ENCODE data around the gene ZNF423. TPM values are rescaled to one million over a fixed set of nuclear protein-coding genes. Genes with fewer than 3 reads are reported as not detected.

Gene ZNF423
- total RNA-seq, 2 experiments from 2014 or later, result not detected

DNA sequence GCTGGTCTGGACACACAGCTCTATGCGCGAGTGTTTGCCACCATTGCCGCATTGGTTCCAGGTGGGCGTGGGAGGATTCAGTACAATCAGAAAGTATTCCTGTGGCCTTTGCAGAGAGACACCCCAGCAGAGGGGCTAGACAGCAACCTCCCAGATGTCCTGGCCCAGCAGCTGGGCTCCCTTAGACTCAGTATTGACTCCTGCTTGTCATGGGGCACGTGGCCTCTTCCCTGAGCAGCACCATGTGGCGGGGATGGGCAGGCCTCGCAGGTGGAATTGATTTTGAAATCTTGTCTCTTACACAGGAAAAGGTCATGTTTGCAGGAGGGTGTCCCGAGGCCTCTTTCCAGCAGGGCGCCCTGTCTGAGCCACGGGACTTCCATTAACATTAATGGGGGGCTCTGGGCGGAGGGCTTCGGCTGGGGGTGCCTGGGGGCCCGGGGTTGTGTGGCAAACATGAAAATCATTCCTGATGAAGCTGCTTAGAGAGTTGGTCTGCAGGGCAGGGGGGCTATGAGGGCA is 385.9 kb downstream of the ZNF423 start:
- H3K27me3 Mint-ChIP-seq (ENCODE audit: low read depth), result peaks cover 4% of the 10 kb centered on the region
- DNase-seq (no peak), ATAC-seq (no peak)
- H3K4me3 Mint-ChIP-seq, result no peak overlapping the region
- no peak overlapping the region for H3K27ac Mint-ChIP-seq
- no peaks in the 10 kb centered on the region for H3K9me3 Mint-ChIP-seq (ENCODE audit: insufficient read depth)
- ChIA-PET CTCF (no interaction called here), POLR2A (no interaction called here)
- H3K36me3 Mint-ChIP-seq (ENCODE audit: low read depth), result no peaks in the 10 kb centered on the region
- H3K4me1 Mint-ChIP-seq (ENCODE audit: low read depth), result peaks cover 6% of the 10 kb centered on the region

DNA sequence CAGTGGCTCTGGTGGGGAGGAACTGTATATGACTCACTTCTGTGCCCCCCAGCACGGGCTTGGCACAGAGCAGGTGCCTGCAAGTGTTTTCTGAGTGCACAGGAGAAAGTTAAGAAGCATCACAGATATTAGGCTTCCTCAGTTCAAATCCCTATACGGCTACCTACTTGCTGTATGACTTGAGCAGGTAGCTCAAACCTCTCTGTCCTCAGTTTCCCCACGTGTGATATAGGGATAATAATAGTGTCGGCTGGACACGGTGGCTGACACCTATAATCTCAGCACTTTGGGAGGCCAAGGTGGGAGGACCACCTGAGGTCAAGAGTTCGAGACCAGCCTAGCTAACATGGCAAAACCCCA is 386.6 kb downstream of the ZNF423 start:
- ChIA-PET POLR2A (no interaction called here), CTCF (no interaction called here)
- ATAC-seq, result no peak
- Mint-ChIP-seq H3K27ac (no peak overlapping the region), H3K36me3 (ENCODE audit: low read depth) (no peaks in the 10 kb centered on the region), H3K4me1 (ENCODE audit: low read depth) (peaks cover 11% of the 10 kb centered on the region), H3K9me3 (ENCODE audit: insufficient read depth) (no peaks in the 10 kb centered on the region), H3K27me3 (ENCODE audit: low read depth) (peaks cover 4% of the 10 kb centered on the region), H3K4me3 (no peak overlapping the region)
- no peak for DNase-seq

DNA sequence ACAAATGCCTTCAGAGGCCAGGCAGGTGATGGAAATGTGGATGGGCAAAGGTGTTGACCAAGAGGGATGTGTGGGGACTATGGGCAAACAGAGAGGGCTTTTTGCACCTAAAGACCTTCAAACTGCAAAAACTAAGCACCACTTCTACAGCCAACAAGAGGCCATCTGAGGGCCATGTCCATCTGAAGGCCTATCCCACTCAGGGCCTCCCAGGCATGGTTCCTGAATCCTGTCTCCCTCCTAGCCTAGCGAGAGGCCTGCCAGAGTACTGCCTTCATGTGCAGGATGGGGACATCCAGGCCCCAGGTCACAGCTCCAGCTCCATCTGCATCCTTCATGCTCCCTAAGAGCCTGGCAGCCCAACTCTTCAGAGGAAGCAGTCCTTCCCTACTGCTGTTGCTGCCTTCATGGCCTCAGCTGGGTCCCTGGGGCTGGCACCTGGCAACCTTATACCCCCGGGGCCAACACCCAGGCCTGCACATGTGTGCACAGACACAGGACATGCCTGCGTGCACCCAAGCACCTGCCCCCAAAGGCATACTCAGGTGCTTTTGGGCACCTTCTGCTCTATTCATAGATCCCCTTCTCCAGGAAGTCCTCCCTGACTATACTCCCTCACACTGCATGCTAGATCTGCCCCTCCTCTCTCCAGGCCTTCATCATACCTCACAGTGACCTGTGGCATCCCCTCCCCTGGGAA is 387.2 kb downstream of the ZNF423 start:
- ChIA-PET CTCF (no interaction called here), POLR2A (no interaction called here)
- peaks cover 4% of the 10 kb centered on the region for H3K27me3 Mint-ChIP-seq (ENCODE audit: low read depth)
- H3K27ac Mint-ChIP-seq, result no peak overlapping the region
- no peak for ATAC-seq
- DNase-seq, result no peak
- no peaks in the 10 kb centered on the region for H3K36me3 Mint-ChIP-seq (ENCODE audit: low read depth)
- H3K4me3 Mint-ChIP-seq, result no peak overlapping the region
- peaks cover 16% of the 10 kb centered on the region for H3K4me1 Mint-ChIP-seq (ENCODE audit: low read depth)
- no peaks in the 10 kb centered on the region for H3K9me3 Mint-ChIP-seq (ENCODE audit: insufficient read depth)

DNA sequence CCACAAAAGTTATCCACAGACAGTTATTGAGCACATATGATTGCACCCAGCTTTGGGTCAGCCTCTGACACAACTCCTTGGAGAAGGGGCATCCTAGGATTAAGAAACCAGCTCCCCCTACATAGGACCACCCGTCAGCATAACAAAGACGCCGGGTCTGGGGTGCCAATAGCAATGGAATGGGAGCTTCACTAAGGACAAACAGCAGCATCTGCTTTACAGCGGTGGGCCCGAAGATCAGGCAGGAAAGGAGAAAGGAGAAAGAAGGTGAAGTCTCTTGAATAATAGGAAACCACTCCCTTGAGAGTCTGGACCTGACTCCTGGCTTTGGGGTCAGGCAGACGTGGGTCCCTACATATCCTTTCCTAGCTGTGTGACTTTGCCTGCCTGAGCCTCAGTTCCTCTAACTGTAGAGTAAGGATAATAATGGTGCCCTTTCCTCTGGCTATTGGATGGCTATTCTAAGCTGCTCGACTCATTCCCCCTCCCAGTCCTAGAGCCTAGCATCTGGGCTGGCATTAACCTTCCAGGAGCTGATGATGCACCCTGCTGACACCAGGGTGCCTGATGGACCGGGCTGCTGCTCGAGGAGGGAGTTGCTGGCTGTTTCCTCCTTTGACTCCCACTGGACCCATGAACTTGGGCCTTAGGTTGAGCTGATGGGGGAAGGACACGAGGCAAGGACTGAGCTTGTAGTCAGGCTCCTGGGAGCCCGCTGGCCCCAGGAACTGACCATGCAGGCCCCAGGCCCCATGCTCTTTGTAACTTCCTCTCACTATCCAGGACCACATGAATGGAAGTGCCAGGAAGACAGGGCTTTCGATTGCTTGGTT is 388.2 kb downstream of the ZNF423 start:
- CTCF ChIA-PET, result no interaction called here
- no peak overlapping the region for H3K27ac Mint-ChIP-seq
- DNase-seq, result no peak

DNA sequence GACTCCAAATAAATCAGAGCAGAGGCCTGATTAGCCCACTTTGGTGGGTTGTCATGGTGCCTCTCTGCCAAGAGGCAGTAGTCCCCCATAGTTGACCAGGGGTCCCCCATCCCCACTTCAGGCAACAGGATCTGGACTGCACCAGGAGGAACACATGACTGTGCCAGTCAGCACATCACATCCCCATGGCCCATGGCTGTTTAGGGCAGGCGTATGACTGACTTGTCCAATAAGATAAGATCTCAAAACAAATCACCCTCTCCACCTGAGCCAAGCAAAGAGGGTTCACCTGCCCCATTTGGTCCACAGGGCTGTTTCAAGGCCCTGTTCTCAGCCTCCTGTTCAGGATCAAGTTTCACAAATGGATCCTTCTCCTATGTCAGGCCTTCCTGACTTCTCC is 389.0 kb downstream of the ZNF423 start:
- H3K27ac Mint-ChIP-seq, result no peak overlapping the region
- no peaks in the 10 kb centered on the region for H3K9me3 Mint-ChIP-seq (ENCODE audit: insufficient read depth)

More for the DNA sequence above, 388.2 kb downstream of the ZNF423 start:
- no peaks in the 10 kb centered on the region for H3K36me3 Mint-ChIP-seq (ENCODE audit: low read depth)
- POLR2A ChIA-PET, result no interaction called here
- H3K4me1 Mint-ChIP-seq (ENCODE audit: low read depth), result peaks cover 26% of the 10 kb centered on the region
- no peak for ATAC-seq
- peaks cover 4% of the 10 kb centered on the region for H3K27me3 Mint-ChIP-seq (ENCODE audit: low read depth)
- no peaks in the 10 kb centered on the region for H3K9me3 Mint-ChIP-seq (ENCODE audit: insufficient read depth)
- H3K4me3 Mint-ChIP-seq, result no peak overlapping the region

DNA sequence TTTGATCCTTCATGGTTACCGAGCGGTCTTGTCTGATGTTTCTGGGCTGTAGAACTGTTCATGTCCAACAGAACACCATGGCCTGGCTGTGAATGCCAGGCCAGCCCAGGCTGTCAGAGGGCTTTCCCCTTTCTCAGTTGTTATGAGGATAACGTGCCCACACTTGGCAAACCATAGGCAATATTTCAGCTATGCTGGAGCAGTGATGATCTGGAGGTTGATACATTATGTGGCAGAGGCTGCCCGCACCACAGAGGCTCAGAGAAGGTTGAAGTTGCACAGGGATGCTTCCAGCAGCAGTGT is 389.4 kb downstream of the ZNF423 start:
- peaks cover 39% of the 10 kb centered on the region for H3K4me1 Mint-ChIP-seq (ENCODE audit: low read depth)
- CTCF ChIA-PET, result no interaction called here
- no peaks in the 10 kb centered on the region for H3K36me3 Mint-ChIP-seq (ENCODE audit: low read depth)
- H3K4me3 Mint-ChIP-seq, result no peak overlapping the region
- ATAC-seq (no peak), DNase-seq (no peak)
- POLR2A ChIA-PET, result no interaction called here
- no peak overlapping the region for H3K27ac Mint-ChIP-seq
- peaks cover 1% of the 10 kb centered on the region for H3K27me3 Mint-ChIP-seq (ENCODE audit: low read depth)
- no peaks in the 10 kb centered on the region for H3K9me3 Mint-ChIP-seq (ENCODE audit: insufficient read depth)

More for the DNA sequence above, 389.0 kb downstream of the ZNF423 start:
- Mint-ChIP-seq H3K27me3 (ENCODE audit: low read depth) (peaks cover 4% of the 10 kb centered on the region), H3K4me1 (ENCODE audit: low read depth) (peaks cover 35% of the 10 kb centered on the region), H3K36me3 (ENCODE audit: low read depth) (no peaks in the 10 kb centered on the region), H3K4me3 (no peak overlapping the region)
- ATAC-seq (no peak), DNase-seq (no peak)
- ChIA-PET CTCF (no interaction called here), POLR2A (no interaction called here)

DNA sequence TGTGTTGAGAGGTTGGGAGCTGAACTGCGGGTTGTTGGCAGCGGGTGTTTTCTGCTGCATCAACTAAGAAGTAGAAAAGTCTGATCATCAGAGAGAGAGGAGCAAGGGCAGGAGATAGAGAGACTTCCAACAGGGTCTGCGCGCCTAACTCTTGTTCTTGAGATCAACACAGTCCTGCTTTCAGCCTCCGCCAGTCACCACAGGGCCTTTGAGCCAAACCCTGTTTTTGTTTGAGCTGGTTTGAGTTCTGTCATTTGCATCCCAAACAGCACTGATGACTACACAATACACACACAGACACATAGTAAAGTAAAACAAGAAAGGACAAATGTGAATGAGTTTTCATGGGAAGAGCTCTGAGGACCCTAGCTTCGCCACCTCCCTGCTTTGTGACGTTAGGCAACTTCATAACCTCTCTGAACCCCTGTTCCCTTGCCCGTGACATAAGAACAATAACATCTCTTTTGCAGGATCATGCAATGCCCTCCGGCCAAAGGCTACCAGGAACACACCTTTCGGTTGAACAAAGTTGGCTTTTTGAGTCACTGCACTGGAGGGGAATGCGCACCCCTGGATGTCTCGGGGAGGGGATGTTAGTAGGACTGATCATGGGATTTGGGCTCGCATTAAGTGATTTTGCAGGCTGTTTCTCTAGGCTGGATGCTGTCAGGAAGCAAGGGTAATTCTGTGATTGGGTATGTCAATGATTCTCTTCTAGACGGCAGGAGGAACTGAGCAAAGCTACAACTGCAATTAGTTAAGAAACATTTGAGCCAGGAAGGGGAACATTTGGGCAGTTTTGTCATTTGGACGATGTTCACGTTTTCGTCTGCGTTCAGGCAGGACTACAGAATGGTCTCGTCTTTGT is 390.0 kb downstream of the ZNF423 start:
- no peaks in the 10 kb centered on the region for H3K9me3 Mint-ChIP-seq (ENCODE audit: insufficient read depth)
- H3K27me3 Mint-ChIP-seq (ENCODE audit: low read depth), result no peaks in the 10 kb centered on the region
- H3K4me3 Mint-ChIP-seq, result no peak overlapping the region
- H3K4me1 Mint-ChIP-seq (ENCODE audit: low read depth), result peaks cover 41% of the 10 kb centered on the region
- CTCF ChIA-PET, result interaction anchor here (1.2 kb wide), 1 partner anchor 8 kb away, joined by 3 read pairs; no protein-coding TSS in a partner anchor
- no peak for DNase-seq
- no peaks in the 10 kb centered on the region for H3K36me3 Mint-ChIP-seq (ENCODE audit: low read depth)
- ATAC-seq, result no peak
- H3K27ac Mint-ChIP-seq, result no peak overlapping the region
- POLR2A ChIA-PET, result no interaction called here

DNA sequence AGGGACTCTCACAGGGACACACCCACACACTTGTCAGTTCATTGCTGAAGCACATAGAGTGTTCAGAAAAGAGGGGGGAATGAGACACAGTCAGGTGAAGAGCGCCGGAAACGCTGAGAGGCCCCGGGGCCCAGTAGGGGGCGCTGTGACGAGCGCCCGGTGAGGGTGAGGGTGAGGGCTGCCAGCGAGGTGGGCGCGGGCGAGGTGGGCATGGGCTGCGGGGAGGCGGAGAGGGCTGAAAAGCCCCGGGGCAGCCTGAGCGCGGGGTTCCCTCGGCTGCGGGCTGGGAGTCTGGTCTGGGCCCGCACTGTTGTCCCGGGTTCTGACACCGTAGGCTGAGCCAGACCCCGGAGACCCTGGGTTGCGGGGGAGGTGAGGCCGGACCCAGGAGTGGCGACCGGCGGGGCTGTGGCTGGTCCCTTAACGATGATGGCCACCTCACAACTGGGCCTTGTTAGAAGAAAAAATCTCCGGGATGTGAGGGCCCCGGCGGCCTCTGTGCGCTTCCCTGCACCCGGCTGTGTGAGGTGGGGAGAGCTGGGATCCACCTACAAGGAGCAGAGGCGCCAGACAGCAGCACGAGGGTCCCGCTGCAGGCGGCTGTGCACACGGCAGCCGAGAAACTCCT is 390.9 kb downstream of the ZNF423 start:
- ChIA-PET CTCF (interaction anchor here (1.2 kb wide), 1 partner anchor 9 kb away, joined by 3 read pairs; no protein-coding TSS in a partner anchor), POLR2A (no interaction called here)
- DNase-seq (no peak), ATAC-seq (no peak)
- Mint-ChIP-seq H3K9me3 (ENCODE audit: insufficient read depth) (no peaks in the 10 kb centered on the region), H3K4me1 (ENCODE audit: low read depth) (peaks cover 46% of the 10 kb centered on the region), H3K27ac (peak overlapping the region; percentile 56), H3K27me3 (ENCODE audit: low read depth) (no peaks in the 10 kb centered on the region), H3K4me3 (no peak overlapping the region), H3K36me3 (ENCODE audit: low read depth) (no peaks in the 10 kb centered on the region)

DNA sequence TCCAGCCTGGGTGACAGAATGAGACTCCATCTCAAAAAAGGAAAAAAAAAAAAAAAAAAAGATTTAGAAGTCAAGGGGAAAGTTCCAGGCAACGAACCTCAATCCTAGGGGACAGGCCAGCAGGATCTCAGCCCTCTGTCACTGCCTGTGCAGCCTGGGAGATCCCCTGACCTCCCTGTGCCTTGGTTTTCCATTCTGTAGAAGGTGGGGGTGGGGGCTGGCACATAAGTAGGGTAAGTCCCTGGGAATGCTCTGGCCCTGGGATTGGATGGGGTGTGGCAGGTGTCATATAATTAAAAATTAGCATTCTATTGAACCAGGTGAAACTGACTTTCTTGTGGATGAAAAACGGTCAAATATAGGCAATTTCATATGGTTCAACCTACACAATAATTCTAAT is 391.8 kb downstream of the ZNF423 start:
- Mint-ChIP-seq H3K27me3 (ENCODE audit: low read depth) (no peaks in the 10 kb centered on the region), H3K27ac (peak overlapping the region; percentile 79), H3K4me3 (peak overlapping the region; percentile 23), H3K9me3 (ENCODE audit: insufficient read depth) (no peaks in the 10 kb centered on the region), H3K36me3 (ENCODE audit: low read depth) (no peaks in the 10 kb centered on the region), H3K4me1 (ENCODE audit: low read depth) (peaks cover 46% of the 10 kb centered on the region)
- POLR2A ChIA-PET, result interaction anchor here (0.6 kb wide), 1 partner anchor 13 kb away, joined by 3 read pairs; no protein-coding TSS in a partner anchor
- no peak for DNase-seq
- no peak for ATAC-seq
- CTCF ChIA-PET, result interaction anchor here (1.1 to 2.6 kb wide), 2 partner anchors 14 to 21 kb away, joined by 3 to 11 read pairs; no protein-coding TSS in a partner anchor

DNA sequence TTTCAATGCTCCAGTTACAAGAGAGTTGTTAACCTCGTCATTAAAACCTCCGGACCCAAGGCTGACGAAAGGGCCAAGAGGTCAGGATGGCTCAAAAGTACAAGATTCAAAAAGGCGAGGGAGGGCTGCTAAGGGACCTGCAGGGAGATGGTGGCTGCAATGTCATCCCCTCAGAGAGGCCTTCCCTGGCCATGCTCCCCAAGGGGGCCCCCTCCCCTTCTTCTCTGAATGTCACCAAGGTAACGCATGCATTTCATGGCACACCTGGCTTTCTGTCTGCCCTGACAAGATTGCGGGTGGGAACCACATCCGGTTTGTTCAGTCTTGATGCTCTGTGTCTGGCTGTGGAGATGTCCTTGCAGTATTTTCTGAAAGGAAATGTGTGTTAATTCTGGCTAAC is 392.4 kb downstream of the ZNF423 start:
- peak overlapping the region; percentile 23 for H3K4me3 Mint-ChIP-seq
- POLR2A ChIA-PET, result interaction anchor here (0.6 to 0.9 kb wide), 2 partner anchors 9 to 13 kb away, joined by 3 read pairs; no protein-coding TSS in a partner anchor

DNA sequence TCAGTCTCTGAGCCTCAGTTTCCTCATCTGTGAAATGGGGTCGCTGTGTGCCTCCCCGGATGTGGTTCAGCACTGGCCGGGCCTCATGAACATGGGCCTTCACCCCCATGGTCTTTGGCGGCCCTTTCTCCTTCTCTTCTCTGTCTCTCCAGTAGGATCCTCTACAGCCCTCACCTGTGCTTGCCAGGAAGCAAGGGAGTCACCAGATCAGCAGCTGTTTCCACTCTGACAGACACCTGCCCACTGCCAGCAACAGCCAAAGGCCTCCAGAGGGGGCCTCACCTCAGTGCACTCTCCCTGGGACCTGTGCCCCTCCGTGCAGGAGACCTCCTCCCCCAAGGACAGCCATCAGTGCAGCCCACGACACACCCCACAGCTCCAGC is 392.9 kb downstream of the ZNF423 start:
- CTCF ChIA-PET, result interaction anchor here (1.1 to 2.6 kb wide), 2 partner anchors 13 to 20 kb away, joined by 3 to 11 read pairs; no protein-coding TSS in a partner anchor
- DNase-seq (no peak), ATAC-seq (peak; percentile 34)
- H3K4me1 Mint-ChIP-seq (ENCODE audit: low read depth), result peaks cover 46% of the 10 kb centered on the region
- H3K9me3 Mint-ChIP-seq (ENCODE audit: insufficient read depth), result no peaks in the 10 kb centered on the region
- no peaks in the 10 kb centered on the region for H3K27me3 Mint-ChIP-seq (ENCODE audit: low read depth)
- no peaks in the 10 kb centered on the region for H3K36me3 Mint-ChIP-seq (ENCODE audit: low read depth)
- H3K27ac Mint-ChIP-seq, result peak overlapping the region; percentile 79
- POLR2A ChIA-PET, result interaction anchor here (0.9 kb wide), 1 partner anchor 9 kb away, joined by 3 read pairs; no protein-coding TSS in a partner anchor
- peak overlapping the region; percentile 5 for H3K4me3 Mint-ChIP-seq

More for the DNA sequence above, 392.4 kb downstream of the ZNF423 start:
- ATAC-seq (peak; percentile 93), DNase-seq (peak; percentile 92)
- no peaks in the 10 kb centered on the region for H3K9me3 Mint-ChIP-seq (ENCODE audit: insufficient read depth)
- no peaks in the 10 kb centered on the region for H3K36me3 Mint-ChIP-seq (ENCODE audit: low read depth)
- peaks cover 46% of the 10 kb centered on the region for H3K4me1 Mint-ChIP-seq (ENCODE audit: low read depth)
- H3K27me3 Mint-ChIP-seq (ENCODE audit: low read depth), result no peaks in the 10 kb centered on the region
- peak overlapping the region; percentile 79 for H3K27ac Mint-ChIP-seq
- CTCF ChIA-PET, result interaction anchor here (1.1 to 2.6 kb wide), 2 partner anchors 14 to 20 kb away, joined by 3 to 11 read pairs; no protein-coding TSS in a partner anchor

Data from activated CD8-positive, alpha-beta T cell treated with anti-CD3 and anti-CD28 coated beads, Interleukin-2, amount 10 ng/mL, durations not matched to agents 7 days and 5 days (primary cell).